HepG2 (cell line): ENCODE results near the gene ST6GALNAC2. TPM values are rescaled to one million over a fixed set of nuclear protein-coding genes. Genes with fewer than 3 reads are reported as not detected.

Experiments
- ATF2 ChIP-seq: sonication (generic); formaldehyde crosslinking; IDR thresholded peaks from 2 replicates; pipeline ENCODE4 v1.4.0; 2020; ENCODE audit warnings: missing genetic modification reagents
- ATF5 ChIP-seq: sonication (generic); formaldehyde crosslinking; IDR thresholded peaks from 2 replicates; pipeline ENCODE4 v1.4.0; 2020; ENCODE audit warnings: mild to moderate bottlenecking, low read depth, missing genetic modification reagents
- ATRX ChIP-seq: sonication (generic); formaldehyde crosslinking; IDR thresholded peaks from 2 replicates; pipeline ENCODE4 v1.4.0; 2020; ENCODE audit warnings: missing genetic modification reagents, borderline replicate concordance
- BRCA1 ChIP-seq: sonication (generic); formaldehyde crosslinking; IDR thresholded peaks from 2 replicates; pipeline ENCODE4 v1.4.0; 2020; ENCODE audit warnings: missing genetic modification reagents
- LBX2 ChIP-seq: sonication (generic); formaldehyde crosslinking; IDR thresholded peaks from 2 replicates; pipeline ENCODE4 v1.5.0; 2020; ENCODE audit warnings: missing genetic modification reagents, mild to moderate bottlenecking, borderline replicate concordance
- MEIS2 ChIP-seq: sonication (generic); formaldehyde crosslinking; IDR thresholded peaks from 2 replicates; pipeline ENCODE4 v1.9.0; 2021; ENCODE audit warnings: mild to moderate bottlenecking, missing genetic modification reagents
- NR2F1 ChIP-seq, 2 experiments: fragments of 450-650 bp in 1 of 2; formaldehyde crosslinking in 1 of 2; IDR thresholded peaks; 2 replicates each; pipeline versions ENCODE4 v1.5.0 to v1.6.1; 2016 to 2020; ENCODE audit warnings: mild to moderate bottlenecking in 1 of 2, missing compliant biosample characterization in 1 of 2, missing genetic modification reagents in 1 of 2, moderate library complexity in 1 of 2
- PCBP1 ChIP-seq: fragments of 200-400 bp; formaldehyde crosslinking; IDR thresholded peaks from 2 replicates; pipeline ENCODE4 v1.6.1; 2017; ENCODE audit warnings: mild to moderate bottlenecking, low read depth, low read length, borderline replicate concordance
- PHB2 ChIP-seq: fragments of 450-650 bp; IDR thresholded peaks from 2 replicates; pipeline ENCODE4 v1.6.1; 2018; ENCODE audit not compliant: partially characterized antibody
- RARA ChIP-seq: IDR thresholded peaks from 2 replicates; pipeline ENCODE4 v1.6.1; 2016; ENCODE audit warnings: missing genetic modification reagents, missing compliant biosample characterization
- RXRB ChIP-seq: IDR thresholded peaks from 2 replicates; pipeline ENCODE4 v1.6.1; 2016; ENCODE audit warnings: borderline replicate concordance, missing genetic modification reagents, missing compliant biosample characterization
- SP1 ChIP-seq, 2 experiments: fragments of 450-650 bp in 1 of 2; sonication (generic) in 1 of 2; formaldehyde crosslinking in 1 of 2; IDR thresholded peaks; 2 replicates each; pipeline versions ENCODE4 v1.4.0 to v1.6.1; 2016 to 2020; ENCODE audit warnings: missing genetic modification reagents in 1 of 2
- SP140L ChIP-seq: sonication (generic); formaldehyde crosslinking; IDR thresholded peaks from 2 replicates; pipeline ENCODE4 v1.4.0; 2020; ENCODE audit warnings: missing genetic modification reagents, borderline replicate concordance
- WIZ ChIP-seq: sonication (generic); formaldehyde crosslinking; IDR thresholded peaks from 2 replicates; pipeline ENCODE4 v1.5.1; 2020; ENCODE audit warnings: mild to moderate bottlenecking, missing genetic modification reagents
- ZBED4 ChIP-seq: sonication (generic); formaldehyde crosslinking; IDR thresholded peaks from 2 replicates; pipeline ENCODE4 v1.4.0; 2020; ENCODE audit warnings: missing genetic modification reagents, borderline replicate concordance
- ZKSCAN8 ChIP-seq: IDR thresholded peaks from 2 replicates; pipeline ENCODE4 v1.6.1; 2016; ENCODE audit warnings: borderline replicate concordance, missing genetic modification reagents, missing compliant biosample characterization
- ZNF292 ChIP-seq: sonication (generic); formaldehyde crosslinking; IDR thresholded peaks from 2 replicates; pipeline ENCODE4 v1.8.1; 2022; ENCODE audit warnings: mild to moderate bottlenecking, low read depth, missing genetic modification reagents, borderline replicate concordance
- ZNF34 ChIP-seq: sonication (generic); formaldehyde crosslinking; IDR thresholded peaks from 2 replicates; pipeline ENCODE4 v1.4.0; 2020; ENCODE audit warnings: mild to moderate bottlenecking, missing genetic modification reagents, borderline replicate concordance
- polyA plus RNA-seq, 8 experiments: library from polyadenylated mRNA; depleted of rRNA in 3 of 8; stranded (reverse) in 7 of 8; unstranded in 1 of 8; fragments of >200 nt; fragmentation: Illumina TruSeq in 4 of 8; extraction: Trizol in 4 of 8; gene quantifications; 2 replicates each; pipeline versions ENCODE4 v1.2.1 to v1.2.3, GENCODE V29; 2011 to 2016; ENCODE audit warnings: low read depth in 4 of 8, missing spikeins in 1 of 8, mixed read lengths in 1 of 8; ENCODE audit not compliant: insufficient read depth in 1 of 8
- total RNA-seq, 5 experiments: library from RNA; depleted of rRNA; stranded (reverse); fragments of >200 nt; fragmentation: Illumina TruSeq; extraction: Trizol; gene quantifications; 2 replicates each; pipeline ENCODE4 v1.2.3, GENCODE V29; 2016; ENCODE audit warnings: low read depth in 1 of 5
- TF ChIP-seq, protein P1 (sequence below): sonication (generic); formaldehyde crosslinking; IDR thresholded peaks from 2 replicates; pipeline ENCODE4 v1.5.0; 2020; ENCODE audit warnings: missing genetic modification reagents
- TF ChIP-seq, protein P2 (sequence below): sonication (generic); formaldehyde crosslinking; IDR thresholded peaks from 2 replicates; pipeline ENCODE4 v1.8.0; 2022; ENCODE audit warnings: missing genetic modification reagents, low read depth, mild to moderate bottlenecking, borderline replicate concordance

The ST6GALNAC2 gene
- total and polyA plus RNA-seq, 2 of the 13 experiments (the other 11 are each of a cell fraction or from before 2014, with no cell fraction given), result 0.12 to 0.49 TPM

DNA sequence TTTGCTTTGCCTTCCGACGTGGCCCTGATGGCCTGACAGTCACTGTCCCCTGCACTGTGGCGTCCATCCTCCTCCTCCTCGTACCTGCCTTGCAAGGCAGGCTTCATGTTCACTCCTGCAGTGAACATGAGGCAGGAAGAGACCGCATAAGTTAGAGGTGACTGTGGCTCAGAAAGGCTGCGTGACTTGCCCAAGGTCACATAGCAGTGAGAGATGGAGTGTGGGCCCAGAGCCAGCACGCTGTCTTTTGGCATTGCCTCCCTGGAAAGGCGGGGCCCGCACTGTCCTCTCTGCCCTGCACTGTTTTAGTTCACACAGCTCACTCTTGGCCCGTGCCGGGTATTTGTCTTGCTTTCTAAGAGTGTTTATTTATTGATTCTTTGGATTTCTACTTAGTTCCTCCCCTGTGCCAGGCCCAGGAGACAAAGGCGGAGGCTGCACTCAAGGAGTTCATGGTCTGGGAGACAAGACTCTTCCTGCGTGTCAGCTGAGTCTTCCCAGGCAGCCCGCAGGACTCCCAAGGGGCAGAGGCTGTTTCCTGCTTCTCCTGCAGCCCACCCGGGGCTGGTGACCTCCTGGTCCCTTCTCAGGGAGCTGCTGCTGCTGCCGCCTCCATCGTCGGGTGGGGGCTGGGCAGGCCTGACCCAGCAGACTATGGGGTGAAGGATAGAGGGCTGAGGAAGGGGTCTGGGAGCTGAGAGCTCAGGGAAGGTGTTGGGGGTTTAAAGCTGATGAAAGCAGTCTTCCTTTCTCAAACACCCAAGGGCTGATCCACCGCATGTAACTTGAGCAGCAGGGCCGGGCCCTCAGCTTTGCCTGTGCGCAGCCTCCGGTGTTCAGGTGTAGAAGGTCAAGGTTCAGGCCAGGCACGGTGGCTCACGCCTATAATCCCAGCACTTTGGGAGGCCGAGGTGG, 60.8 kb downstream of the ST6GALNAC2 start (continued):
- TF ChIP-seq PCBP1 (0 out of 2 replicates have a peak, but pooled peaks have one; percentile 34), ATF2 (CRISPR knock-in tag) (no peak), ZNF34 (CRISPR knock-in tag) (no peak), ATRX (no peak), LBX2 (peak; percentile 15; the same call in 1 of the 2 replicates), ZKSCAN8 (CRISPR knock-in tag) (no peak), WIZ (CRISPR knock-in tag) (no peak), ZBED4 (CRISPR knock-in tag) (no peak), RXRB (CRISPR knock-in tag) (peak; percentile 70), ATF5 (no peak), SP1 (IDR thresholded peaks at IDR 0.05) (no peak), SP1 (CRISPR knock-in tag; IDR thresholded peaks at IDR 0.05) (no peak), ZNF292 (peak; percentile 38; the same call in 1 of the 2 replicates), NR2F1 (CRISPR knock-in tag; IDR thresholded peaks at IDR 0.05) (peak in 1 of 2 experiments; percentile 56; a peak in 3 of 4 replicates), MEIS2 (CRISPR knock-in tag) (peak; percentile 70; the same call in 1 of the 2 replicates), RARA (CRISPR knock-in tag) (peak; percentile 59), BRCA1 (CRISPR knock-in tag) (peak; percentile 70), PHB2 (no peak), SP140L (CRISPR knock-in tag) (peak; percentile 19; the same call in 1 of the 2 replicates)
- TF ChIP-seq, protein P1, sequence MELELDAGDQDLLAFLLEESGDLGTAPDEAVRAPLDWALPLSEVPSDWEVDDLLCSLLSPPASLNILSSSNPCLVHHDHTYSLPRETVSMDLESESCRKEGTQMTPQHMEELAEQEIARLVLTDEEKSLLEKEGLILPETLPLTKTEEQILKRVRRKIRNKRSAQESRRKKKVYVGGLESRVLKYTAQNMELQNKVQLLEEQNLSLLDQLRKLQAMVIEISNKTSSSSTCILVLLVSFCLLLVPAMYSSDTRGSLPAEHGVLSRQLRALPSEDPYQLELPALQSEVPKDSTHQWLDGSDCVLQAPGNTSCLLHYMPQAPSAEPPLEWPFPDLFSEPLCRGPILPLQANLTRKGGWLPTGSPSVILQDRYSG, result no peak
- TF ChIP-seq, protein P2, sequence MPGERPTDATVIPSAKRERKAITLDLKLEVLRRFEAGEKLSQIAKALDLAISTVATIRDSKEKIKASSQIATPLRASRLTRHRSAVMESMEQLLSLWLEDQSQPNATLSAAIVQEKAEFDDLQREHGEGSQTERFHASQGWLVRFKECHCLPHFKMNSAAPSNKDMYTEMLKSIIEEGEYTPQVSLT (CRISPR knock-in tag), result no peak
